Calu3 (cell line): ENCODE data around the gene FYB2. TPM values are rescaled to one million over a fixed set of nuclear protein-coding genes. Genes with fewer than 3 reads are reported as not detected.

ENCODE experiments used
- BruUV-seq: library from RNA; stranded (reverse); fragments of 400-500 nt; replicated peaks from 2 replicates; lab custom pipeline; 2021; lab: Mats Ljungman, UMichigan
- CTCF ChIA-PET: fragments of 300-600 bp; sonication (Branson Sonifier 250); formaldehyde crosslinking; loops from one replicate; lab custom pipeline; 2022; ENCODE audit warnings: antibody characterized with exemption; lab: Charles Lee
- DNase-seq: peaks from one replicate; pipeline ENCODE4 v3.0.0; 2022
- H3K27ac Mint-ChIP-seq: one replicate; pipeline ENCODE4 v1.8.0; 2022; ENCODE audit warnings: mixed read lengths; ENCODE audit not compliant: unreplicated experiment
- H3K27me3 Mint-ChIP-seq: one replicate; pipeline ENCODE4 v1.8.0; 2022; ENCODE audit warnings: mixed read lengths; ENCODE audit not compliant: unreplicated experiment
- H3K36me3 Mint-ChIP-seq: one replicate; pipeline ENCODE4 v1.8.0; 2022; ENCODE audit warnings: mild to moderate bottlenecking, moderate library complexity, mixed read lengths; ENCODE audit not compliant: insufficient read depth, unreplicated experiment
- H3K4me1 Mint-ChIP-seq: one replicate; pipeline ENCODE4 v1.8.0; 2022; ENCODE audit warnings: mild to moderate bottlenecking, low read depth, mixed read lengths; ENCODE audit not compliant: unreplicated experiment
- H3K4me3 Mint-ChIP-seq: one replicate; pipeline ENCODE4 v1.8.0; 2022; ENCODE audit warnings: mild to moderate bottlenecking, low read depth, moderate library complexity, mixed read lengths; ENCODE audit not compliant: unreplicated experiment
- H3K9me3 Mint-ChIP-seq: one replicate; pipeline ENCODE4 v1.8.0; 2022; ENCODE audit warnings: low read depth, mixed read lengths; ENCODE audit not compliant: unreplicated experiment
- intact Hi-C: fragments of 100-400 bp; cut with micrococcal nuclease; formaldehyde crosslinking; loops from one replicate; pipeline ENCODE4 v1.10.0; 2022; ENCODE audit not compliant: unreplicated experiment
- total RNA-seq: library from RNA; stranded (reverse); gene quantifications from 2 replicates; pipeline ENCODE4 v1.2.3, GENCODE V29; 2022
- TF ChIP-seq, protein P1 (sequence below): fragments of 200-600 bp; IDR thresholded peaks from one replicate; pipeline ENCODE4 v1.8.0; 2022; ENCODE audit warnings: antibody characterized with exemption; ENCODE audit not compliant: unreplicated experiment

The FYB2 gene
- total RNA-seq, 1 experiment from 2014 or later, result not detected

DNA sequence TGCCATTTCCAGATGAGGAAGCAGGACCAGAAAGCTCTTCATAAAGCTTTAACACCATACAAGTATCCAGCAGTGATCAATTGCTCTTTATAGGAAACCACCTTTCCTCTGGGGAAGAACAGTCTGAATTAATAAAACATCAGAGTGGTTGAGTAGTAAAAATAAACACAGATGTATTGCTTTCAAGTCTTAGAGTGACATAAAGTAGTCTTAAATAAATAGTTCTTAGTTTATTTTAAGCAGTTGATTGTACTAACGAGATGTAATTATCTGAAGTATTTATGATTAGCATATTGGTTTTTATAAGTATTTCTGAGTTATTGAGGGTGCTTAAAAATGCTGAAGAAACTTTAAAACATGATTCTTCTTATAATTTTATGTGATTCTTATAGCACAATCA lies 107.1 kb downstream of the FYB2 start:
- no TSS peak for BruUV-seq
- DNase-seq, result no peak
- Mint-ChIP-seq H3K4me1 (no peaks in the 10 kb centered on the region), H3K36me3 (no peaks in the 10 kb centered on the region), H3K4me3 (no peak overlapping the region), H3K27ac (no peak overlapping the region), H3K27me3 (no peaks in the 10 kb centered on the region), H3K9me3 (no peaks in the 10 kb centered on the region)
- TF ChIP-seq, protein P1, sequence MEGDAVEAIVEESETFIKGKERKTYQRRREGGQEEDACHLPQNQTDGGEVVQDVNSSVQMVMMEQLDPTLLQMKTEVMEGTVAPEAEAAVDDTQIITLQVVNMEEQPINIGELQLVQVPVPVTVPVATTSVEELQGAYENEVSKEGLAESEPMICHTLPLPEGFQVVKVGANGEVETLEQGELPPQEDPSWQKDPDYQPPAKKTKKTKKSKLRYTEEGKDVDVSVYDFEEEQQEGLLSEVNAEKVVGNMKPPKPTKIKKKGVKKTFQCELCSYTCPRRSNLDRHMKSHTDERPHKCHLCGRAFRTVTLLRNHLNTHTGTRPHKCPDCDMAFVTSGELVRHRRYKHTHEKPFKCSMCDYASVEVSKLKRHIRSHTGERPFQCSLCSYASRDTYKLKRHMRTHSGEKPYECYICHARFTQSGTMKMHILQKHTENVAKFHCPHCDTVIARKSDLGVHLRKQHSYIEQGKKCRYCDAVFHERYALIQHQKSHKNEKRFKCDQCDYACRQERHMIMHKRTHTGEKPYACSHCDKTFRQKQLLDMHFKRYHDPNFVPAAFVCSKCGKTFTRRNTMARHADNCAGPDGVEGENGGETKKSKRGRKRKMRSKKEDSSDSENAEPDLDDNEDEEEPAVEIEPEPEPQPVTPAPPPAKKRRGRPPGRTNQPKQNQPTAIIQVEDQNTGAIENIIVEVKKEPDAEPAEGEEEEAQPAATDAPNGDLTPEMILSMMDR, result no peak
- CTCF ChIA-PET, result no interaction called here
- intact Hi-C loops, result loop anchor here (5.0 kb wide), 1 partner anchor 90 kb away; no protein-coding TSS in a partner anchor

DNA sequence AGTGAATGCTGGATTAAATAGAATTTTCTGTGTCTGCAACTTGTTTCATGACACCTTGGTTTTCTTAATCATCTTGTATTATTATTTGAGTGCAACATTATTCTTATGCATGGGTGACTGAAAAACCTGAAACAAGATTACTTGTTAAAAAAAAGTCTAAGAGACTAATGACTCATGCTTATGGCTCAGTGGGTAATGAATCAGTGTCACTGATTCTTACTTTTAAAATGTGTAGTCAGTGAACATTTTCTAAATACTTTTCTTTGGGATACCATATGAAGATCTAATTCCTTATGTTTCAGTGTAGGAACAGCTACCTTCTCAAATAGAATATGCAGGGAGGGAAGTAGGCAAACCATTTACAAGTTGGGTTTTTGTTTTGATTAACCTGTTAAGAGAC lies 108.6 kb downstream of the FYB2 start:
- TF ChIP-seq, protein P1, result no peak
- CTCF ChIA-PET, result no interaction called here
- Mint-ChIP-seq H3K4me1 (no peaks in the 10 kb centered on the region), H3K27me3 (no peaks in the 10 kb centered on the region), H3K27ac (no peak overlapping the region), H3K9me3 (no peaks in the 10 kb centered on the region), H3K4me3 (no peak overlapping the region), H3K36me3 (no peaks in the 10 kb centered on the region)
- intact Hi-C loops, result loop anchor here (2.0 to 5.0 kb wide), 2 partner anchors 92 to 1424 kb away; no protein-coding TSS in a partner anchor
- no peak for DNase-seq
- BruUV-seq, result no TSS peak

DNA sequence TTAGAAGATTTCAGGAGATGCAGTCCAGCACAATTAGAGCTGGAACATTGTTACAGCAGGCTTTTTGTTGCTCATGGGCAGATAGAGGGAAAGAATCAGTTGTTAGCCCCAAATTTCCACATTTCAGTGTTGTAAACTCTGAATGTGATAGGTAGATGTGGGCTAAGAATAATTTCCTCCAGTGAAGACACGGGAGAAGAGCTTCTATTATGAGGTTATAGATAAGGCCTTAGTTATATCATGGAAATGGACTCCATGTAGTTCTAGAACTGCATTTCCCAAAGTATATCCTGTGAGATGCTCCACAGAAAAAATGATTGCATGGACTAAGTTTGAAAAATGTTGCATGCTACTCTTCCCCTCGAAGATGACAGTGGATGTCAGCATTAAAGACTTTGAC lies 109.2 kb downstream of the FYB2 start:
- no peaks in the 10 kb centered on the region for H3K9me3 Mint-ChIP-seq
- DNase-seq, result no peak
- H3K27me3 Mint-ChIP-seq, result no peaks in the 10 kb centered on the region
- no peaks in the 10 kb centered on the region for H3K36me3 Mint-ChIP-seq
- CTCF ChIA-PET, result interaction anchor here (1.0 kb wide), 1 partner anchor 93 kb away, joined by 3 read pairs; no protein-coding TSS in a partner anchor
- intact Hi-C loops, result loop anchor here (1.0 to 10.0 kb wide), 7 partner anchors 63 to 1423 kb away; no protein-coding TSS in a partner anchor
- TF ChIP-seq, protein P1, result no peak
- no TSS peak for BruUV-seq
- no peaks in the 10 kb centered on the region for H3K4me1 Mint-ChIP-seq
- H3K4me3 Mint-ChIP-seq, result no peak overlapping the region
- no peak overlapping the region for H3K27ac Mint-ChIP-seq

DNA sequence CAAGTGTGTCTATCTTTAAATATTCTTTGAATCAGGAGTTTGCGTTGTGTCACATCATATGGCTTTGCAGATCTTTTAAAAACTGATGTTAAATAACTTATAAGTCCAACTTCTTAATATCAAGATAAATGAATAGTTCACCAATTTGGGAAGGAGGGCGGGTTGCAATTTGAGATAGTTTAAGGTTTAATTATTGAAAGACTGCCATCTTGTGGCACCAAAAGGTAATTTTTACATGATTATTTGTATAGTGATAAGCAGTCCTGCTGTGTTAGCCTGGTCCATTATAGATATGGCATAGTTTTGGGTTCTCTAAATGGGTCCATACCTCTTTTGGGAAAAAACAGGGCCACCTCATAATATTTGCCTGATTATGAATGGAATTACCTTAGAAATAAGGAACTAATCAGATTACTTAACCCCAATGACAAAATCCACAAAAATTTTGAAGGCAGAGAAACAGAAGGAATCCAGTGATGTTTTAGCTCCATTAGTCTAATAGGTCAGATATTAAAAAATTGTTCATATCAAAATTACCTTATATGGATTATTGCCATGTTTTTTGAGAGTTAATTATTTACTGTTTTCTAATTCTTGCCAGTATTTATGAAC lies 109.8 kb downstream of the FYB2 start:
- peak; percentile 22 for DNase-seq
- H3K4me3 Mint-ChIP-seq, result no peak overlapping the region
- CTCF ChIA-PET, result interaction anchor here (1.0 kb wide), 1 partner anchor 94 kb away, joined by 3 read pairs; no protein-coding TSS in a partner anchor
- no peaks in the 10 kb centered on the region for H3K4me1 Mint-ChIP-seq
- H3K27me3 Mint-ChIP-seq, result no peaks in the 10 kb centered on the region
- TF ChIP-seq, protein P1, result peak; percentile 47
- no peak overlapping the region for H3K27ac Mint-ChIP-seq
- no peaks in the 10 kb centered on the region for H3K9me3 Mint-ChIP-seq
- H3K36me3 Mint-ChIP-seq, result no peaks in the 10 kb centered on the region
- BruUV-seq, result no TSS peak
- intact Hi-C loops, result loop anchor here (1.0 to 10.0 kb wide), 5 partner anchors 63 to 1231 kb away; no protein-coding TSS in a partner anchor
